KMS-11 (cell line): Measurements from ENCODE around the gene CUL2.
A peak's percentile ranks its signal among the peaks of the same experiment; 100 is the strongest.

Experiments used
- H2AFZ ChIP-seq: fragments of 200-600 bp; sonication (generic); 2 replicates; pipeline ENCODE4 v1.6.1; 2016; ENCODE audit warnings: antibody characterized with exemption, mixed run types, low read depth
- H3K27ac ChIP-seq: fragments of 200-600 bp; sonication (generic); 2 replicates; pipeline ENCODE4 v1.6.1; 2016; ENCODE audit warnings: mild to moderate bottlenecking, mixed run types
- H3K27me3 ChIP-seq: fragments of 200-600 bp; sonication (generic); 2 replicates; pipeline ENCODE4 v1.6.1; 2017; ENCODE audit warnings: mild to moderate bottlenecking, low read depth, mixed run types, moderate library complexity; ENCODE audit not compliant: insufficient read depth
- H3K36me3 ChIP-seq: fragments of 200-600 bp; sonication (generic); 2 replicates; pipeline ENCODE4 v1.6.1; 2017; ENCODE audit warnings: mild to moderate bottlenecking, mixed run types; ENCODE audit not compliant: insufficient read depth
- H3K4me1 ChIP-seq: fragments of 200-600 bp; sonication (generic); 2 replicates; pipeline ENCODE4 v1.6.1; 2016; ENCODE audit warnings: mild to moderate bottlenecking, low read depth, mixed run types; ENCODE audit not compliant: poor library complexity, severe bottlenecking
- H3K4me2 ChIP-seq: fragments of 200-600 bp; sonication (generic); 2 replicates; pipeline ENCODE4 v1.7.0; 2016; ENCODE audit warnings: mild to moderate bottlenecking, mixed run types
- H3K4me3 ChIP-seq: fragments of 200-600 bp; sonication (generic); IDR thresholded peaks from 2 replicates; pipeline ENCODE4 v1.6.1; 2017; ENCODE audit warnings: low read depth, low read length, mixed read lengths; ENCODE audit not compliant: insufficient read depth
- H3K79me2 ChIP-seq: fragments of 200-600 bp; sonication (generic); 2 replicates; pipeline ENCODE4 v1.6.1; 2016; ENCODE audit warnings: low read depth, mixed run types; ENCODE audit not compliant: insufficient read depth
- H3K9ac ChIP-seq: fragments of 200-600 bp; sonication (generic); 2 replicates; pipeline ENCODE4 v1.6.1; 2016; ENCODE audit warnings: mild to moderate bottlenecking, mixed run types
- H4K20me1 ChIP-seq: fragments of 200-600 bp; sonication (generic); 2 replicates; pipeline ENCODE4 v1.6.1; 2016; ENCODE audit warnings: mild to moderate bottlenecking, mixed run types; ENCODE audit not compliant: insufficient read depth
- TF ChIP-seq, protein P1 (sequence below): fragments of 200-600 bp; sonication (generic); conservative IDR thresholded peaks from 2 replicates; pipeline ENCODE4 v1.6.1; 2017; ENCODE audit warnings: low read depth, mild to moderate bottlenecking, antibody characterized with exemption, low read length, moderate library complexity, mixed read lengths

The CUL2 gene

DNA sequence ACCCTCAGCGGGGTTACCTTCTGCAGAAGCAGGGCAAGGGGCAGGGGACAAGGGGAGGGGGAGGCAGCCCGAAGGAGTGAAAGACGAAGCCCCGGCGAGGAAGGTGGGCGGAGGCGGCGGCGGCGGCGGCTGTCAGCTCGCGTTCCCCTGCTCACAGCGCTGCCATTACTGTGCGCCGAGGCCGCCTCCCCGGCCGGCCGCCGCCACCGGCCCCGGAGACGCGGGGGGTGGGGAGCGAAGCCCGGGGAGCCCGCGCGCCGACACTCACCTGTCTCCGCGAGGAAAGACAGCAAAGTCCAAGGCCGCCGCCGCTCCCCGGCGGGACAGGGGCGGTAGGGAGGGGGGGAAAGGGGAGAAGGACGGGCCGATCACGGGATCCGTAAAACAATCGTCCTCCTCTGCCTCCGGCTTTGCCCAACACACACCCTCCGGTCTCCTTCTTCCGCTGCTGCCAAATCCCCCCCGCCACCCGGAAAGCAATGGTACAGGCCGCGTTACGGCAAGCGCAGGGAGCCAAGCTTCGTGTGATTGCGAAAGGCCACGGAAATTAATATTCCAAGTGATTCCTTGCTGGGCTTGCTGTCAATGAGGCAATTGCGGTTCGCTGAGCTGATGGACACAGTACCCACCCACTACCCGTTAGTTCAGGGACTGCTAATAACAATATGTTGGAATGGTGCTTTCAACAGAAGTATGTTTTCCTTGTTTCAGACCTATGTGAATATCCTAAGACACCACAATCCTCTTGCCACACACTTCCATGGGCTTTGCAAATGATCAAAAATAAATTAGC, at the start of gene CUL2:
Gene CUL2, minus strand, starts transcription at position 180 of the 793 bp plus-strand sequence. CDS start 19,024 bp downstream, outside the sequence.
- H3K4me3 ChIP-seq, result no peak within 1 kb of the TSS
- H3K27me3 ChIP-seq, result no peaks in the 10 kb centered on the region
- peak within 1 kb of the TSS; percentile 91 for H3K9ac ChIP-seq
- 0 out of 2 replicates have a peak, but pooled peaks cover 5% of the 10 kb centered on the region for H4K20me1 ChIP-seq
- peaks cover 36% of the 10 kb centered on the region for H3K4me1 ChIP-seq
- TF ChIP-seq, protein P1, sequence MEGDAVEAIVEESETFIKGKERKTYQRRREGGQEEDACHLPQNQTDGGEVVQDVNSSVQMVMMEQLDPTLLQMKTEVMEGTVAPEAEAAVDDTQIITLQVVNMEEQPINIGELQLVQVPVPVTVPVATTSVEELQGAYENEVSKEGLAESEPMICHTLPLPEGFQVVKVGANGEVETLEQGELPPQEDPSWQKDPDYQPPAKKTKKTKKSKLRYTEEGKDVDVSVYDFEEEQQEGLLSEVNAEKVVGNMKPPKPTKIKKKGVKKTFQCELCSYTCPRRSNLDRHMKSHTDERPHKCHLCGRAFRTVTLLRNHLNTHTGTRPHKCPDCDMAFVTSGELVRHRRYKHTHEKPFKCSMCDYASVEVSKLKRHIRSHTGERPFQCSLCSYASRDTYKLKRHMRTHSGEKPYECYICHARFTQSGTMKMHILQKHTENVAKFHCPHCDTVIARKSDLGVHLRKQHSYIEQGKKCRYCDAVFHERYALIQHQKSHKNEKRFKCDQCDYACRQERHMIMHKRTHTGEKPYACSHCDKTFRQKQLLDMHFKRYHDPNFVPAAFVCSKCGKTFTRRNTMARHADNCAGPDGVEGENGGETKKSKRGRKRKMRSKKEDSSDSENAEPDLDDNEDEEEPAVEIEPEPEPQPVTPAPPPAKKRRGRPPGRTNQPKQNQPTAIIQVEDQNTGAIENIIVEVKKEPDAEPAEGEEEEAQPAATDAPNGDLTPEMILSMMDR, result no peak
- peaks cover 50% of the 10 kb centered on the region for H3K79me2 ChIP-seq
- no peaks in the 10 kb centered on the region for H3K36me3 ChIP-seq
- peak within 1 kb of the TSS; percentile 78 for H3K27ac ChIP-seq
- peak within 1 kb of the TSS; percentile 91 for H3K4me2 ChIP-seq
- H2AFZ ChIP-seq, result peak within 1 kb of the TSS; percentile 96

DNA sequence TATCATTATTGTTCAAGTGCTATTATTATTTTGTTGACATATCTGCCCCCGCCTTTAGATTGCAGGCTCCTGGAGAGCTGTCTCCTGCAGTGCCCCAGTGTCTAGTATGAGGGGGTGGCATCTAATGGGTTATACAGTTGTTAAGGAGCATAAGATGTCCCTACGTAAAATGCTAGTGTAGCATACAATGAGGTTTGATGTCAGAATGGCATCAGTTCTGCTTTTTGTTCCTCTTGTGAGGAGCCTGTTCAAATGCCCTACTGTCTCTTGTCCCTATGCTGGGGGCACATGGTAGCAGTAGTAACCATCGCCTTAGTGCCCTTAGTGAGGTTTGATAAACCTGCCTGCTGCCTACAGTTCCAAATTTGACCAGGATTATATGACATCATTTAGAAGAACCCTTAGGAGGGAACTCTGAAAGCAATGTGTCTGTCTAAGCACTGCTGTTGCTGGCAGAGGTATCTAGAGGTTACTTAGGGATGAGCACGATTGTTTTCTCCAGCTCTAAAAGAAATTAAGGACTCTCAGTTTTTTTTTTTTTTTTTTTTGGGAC, 46.2 kb upstream of the CUL2 start:
- no peak overlapping the region for H3K9ac ChIP-seq
- H3K4me3 ChIP-seq, result no peak overlapping the region
- no peaks in the 10 kb centered on the region for H3K27me3 ChIP-seq
- H3K36me3 ChIP-seq, result no peaks in the 10 kb centered on the region
- TF ChIP-seq, protein P1, result no peak
- peaks cover 11% of the 10 kb centered on the region for H3K4me1 ChIP-seq
- H3K4me2 ChIP-seq, result no peak overlapping the region
- H4K20me1 ChIP-seq, result no peaks in the 10 kb centered on the region
- no peak overlapping the region for H3K27ac ChIP-seq
- no peaks in the 10 kb centered on the region; the same call in 1 of the 2 replicates for H3K79me2 ChIP-seq
- no peak overlapping the region for H2AFZ ChIP-seq

DNA sequence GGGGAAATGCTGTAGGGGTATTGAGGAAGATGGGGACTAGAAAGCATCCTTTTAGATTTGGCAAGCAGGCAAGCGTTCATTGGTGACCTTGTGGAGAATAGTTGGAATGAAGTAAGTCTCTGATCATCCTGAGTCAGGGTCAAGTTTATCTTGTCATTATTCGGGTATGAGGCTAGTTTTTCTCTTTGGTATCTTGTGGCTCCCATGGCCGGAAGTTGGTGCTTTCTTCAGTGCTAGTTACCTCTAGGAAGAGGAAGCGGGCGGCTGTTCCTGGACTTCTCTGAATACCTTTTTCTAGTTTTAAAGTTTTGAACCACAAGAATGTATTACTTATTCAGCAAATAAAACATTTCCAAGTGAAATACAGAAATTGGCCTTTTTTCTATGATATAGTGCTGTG, 45.7 kb upstream of the CUL2 start:
- no peak overlapping the region for H3K4me2 ChIP-seq

GRCh38 chr10:35133586-35133985, 43.4 kb upstream of the CUL2 start:
- peaks cover 12% of the 10 kb centered on the region; the same call in 1 of the 2 replicates for H3K79me2 ChIP-seq
- no peaks in the 10 kb centered on the region for H4K20me1 ChIP-seq
- no peak overlapping the region for H3K27ac ChIP-seq
- H3K4me2 ChIP-seq, result no peak overlapping the region
- TF ChIP-seq, protein P1, result no peak
- H3K9ac ChIP-seq, result no peak overlapping the region
- H3K27me3 ChIP-seq, result no peaks in the 10 kb centered on the region
- H3K4me3 ChIP-seq, result no peak overlapping the region
- no peaks in the 10 kb centered on the region for H3K36me3 ChIP-seq
- H3K4me1 ChIP-seq, result peaks cover 17% of the 10 kb centered on the region
- H2AFZ ChIP-seq, result no peak overlapping the region

More for the DNA sequence above, 45.7 kb upstream of the CUL2 start:
- H4K20me1 ChIP-seq, result no peaks in the 10 kb centered on the region
- TF ChIP-seq, protein P1, result no peak
- H3K36me3 ChIP-seq, result no peaks in the 10 kb centered on the region
- H3K4me1 ChIP-seq, result peaks cover 11% of the 10 kb centered on the region
- H3K27ac ChIP-seq, result no peak overlapping the region
- H2AFZ ChIP-seq, result no peak overlapping the region
- H3K79me2 ChIP-seq, result no peaks in the 10 kb centered on the region; the same call in 1 of the 2 replicates
- no peaks in the 10 kb centered on the region for H3K27me3 ChIP-seq
- no peak overlapping the region for H3K4me3 ChIP-seq
- no peak overlapping the region for H3K9ac ChIP-seq
